Measurements from ENCODE around the gene PLA2G2C.
"Not testable (repeated sequence)": the region's sequence is repeated elsewhere in the genome, so short reads cannot be mapped to it uniquely, and the experiment has no call there.

Gene PLA2G2C, protein sequence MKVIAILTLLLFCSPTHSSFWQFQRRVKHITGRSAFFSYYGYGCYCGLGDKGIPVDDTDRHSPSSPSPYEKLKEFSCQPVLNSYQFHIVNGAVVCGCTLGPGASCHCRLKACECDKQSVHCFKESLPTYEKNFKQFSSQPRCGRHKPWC

GRCh38 chr1:20185834-20186782 lies at the start of gene PLA2G2C, which contains the start of gene UBXN10:
Gene PLA2G2C, minus strand, starts transcription at chr1:20186518. Its CDS starts 9,155 bp downstream, at chr1:20177363.
Gene UBXN10, plus strand, starts transcription at chr1:20186096. Its CDS starts 4,466 bp downstream, at chr1:20190562.
- peak; percentile 77 to 86 for DNase-seq

- DNase-seq = no peak
These were observed 48.6 kb upstream of the PLA2G2C start for GRCh38 chr1:20234788-20235535.

DNA sequence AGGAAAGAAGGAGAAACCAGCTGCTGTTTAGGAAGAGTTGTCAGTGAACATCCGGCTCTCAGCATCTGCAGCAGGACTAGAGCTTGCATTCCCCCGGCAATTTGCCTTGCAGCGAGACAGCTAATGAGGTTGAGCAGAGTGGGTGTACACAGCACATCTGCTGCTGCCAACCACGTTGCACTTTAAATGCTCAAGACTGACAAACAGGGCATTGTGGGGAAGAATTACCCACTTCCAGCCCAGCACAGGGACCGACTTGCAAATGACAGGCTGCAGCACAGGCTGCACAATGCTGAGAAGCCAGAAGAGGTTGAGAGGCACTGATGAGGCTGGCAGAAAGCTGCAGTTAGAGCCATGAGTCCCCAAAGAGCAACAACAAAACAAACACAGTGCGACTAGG lies 47.5 kb upstream of the PLA2G2C start:
- DNase-seq = no peak

DNA sequence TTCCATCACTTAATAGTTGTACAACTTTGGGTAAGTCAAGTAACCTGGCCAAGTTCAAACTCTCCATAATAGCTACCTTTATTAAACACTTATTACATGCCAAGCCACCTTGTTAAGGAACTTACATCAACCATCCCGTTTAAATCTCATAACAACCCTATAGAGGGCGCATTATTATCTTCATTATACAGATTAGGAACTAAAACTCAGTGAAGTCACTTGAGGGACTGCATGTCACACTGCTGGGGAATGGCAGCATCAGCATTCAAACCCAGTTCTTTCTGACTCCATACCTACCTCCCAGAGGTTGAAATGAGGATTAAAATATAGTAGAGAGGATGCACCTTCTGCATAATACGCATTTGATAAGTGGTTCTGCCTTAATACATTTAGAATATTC lies 47.1 kb upstream of the PLA2G2C start:
- no peak for DNase-seq

DNA sequence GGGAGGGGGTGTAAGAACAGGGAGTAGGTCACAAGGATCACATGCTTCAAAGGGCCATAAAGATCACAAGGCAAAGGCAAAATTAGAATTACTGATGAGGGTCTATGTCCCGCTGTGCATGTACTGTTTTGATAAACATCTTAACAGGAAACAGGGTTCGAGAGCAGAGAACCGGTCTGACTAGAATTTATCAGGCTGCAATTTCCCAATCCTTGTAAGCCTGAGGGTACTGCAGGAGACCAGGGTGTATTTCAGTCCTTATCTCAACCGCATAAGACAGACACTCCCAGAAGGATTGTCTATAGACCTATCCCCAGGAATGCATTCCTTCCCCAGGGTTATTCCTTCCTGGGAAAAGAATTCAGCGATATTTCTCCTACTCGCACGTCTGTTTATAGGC lies 46.2 kb upstream of the PLA2G2C start:
- not testable (repeated sequence) for DNase-seq

GRCh38 chr1:20229171-20229570 lies 42.9 kb upstream of the PLA2G2C start:
- DNase-seq = no peak

DNA sequence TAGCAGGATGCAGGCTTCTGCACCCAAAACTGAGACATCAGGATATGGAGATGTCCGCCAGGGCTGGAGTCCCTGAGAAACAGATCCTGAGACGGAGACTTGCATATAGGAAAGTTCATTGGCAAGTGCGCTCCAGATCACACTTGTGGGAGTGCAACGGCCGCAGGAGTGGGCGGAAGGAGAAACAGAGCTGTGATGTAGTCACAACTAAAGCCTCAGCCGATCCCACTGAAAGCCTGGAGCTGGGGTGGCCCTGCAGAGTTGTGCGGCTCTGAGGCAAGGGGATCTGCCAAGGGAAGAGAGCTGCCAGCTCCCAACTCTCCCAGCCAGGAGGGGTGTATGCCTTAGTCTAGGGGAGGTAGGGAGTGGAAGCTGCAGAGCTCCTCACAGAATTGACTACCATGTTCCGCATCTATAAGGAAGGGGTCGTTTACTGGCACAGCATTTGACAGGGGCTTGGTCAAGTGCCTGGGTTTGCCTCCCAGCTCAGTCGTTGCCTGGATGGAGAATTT lies 42.1 kb upstream of the PLA2G2C start:
- DNase-seq = no peak

GRCh38 chr1:20227704-20228103 lies 41.4 kb upstream of the PLA2G2C start:
- DNase-seq = no peak

GRCh38 chr1:20224546-20224945 lies 38.2 kb upstream of the PLA2G2C start:
- no peak for DNase-seq

DNA sequence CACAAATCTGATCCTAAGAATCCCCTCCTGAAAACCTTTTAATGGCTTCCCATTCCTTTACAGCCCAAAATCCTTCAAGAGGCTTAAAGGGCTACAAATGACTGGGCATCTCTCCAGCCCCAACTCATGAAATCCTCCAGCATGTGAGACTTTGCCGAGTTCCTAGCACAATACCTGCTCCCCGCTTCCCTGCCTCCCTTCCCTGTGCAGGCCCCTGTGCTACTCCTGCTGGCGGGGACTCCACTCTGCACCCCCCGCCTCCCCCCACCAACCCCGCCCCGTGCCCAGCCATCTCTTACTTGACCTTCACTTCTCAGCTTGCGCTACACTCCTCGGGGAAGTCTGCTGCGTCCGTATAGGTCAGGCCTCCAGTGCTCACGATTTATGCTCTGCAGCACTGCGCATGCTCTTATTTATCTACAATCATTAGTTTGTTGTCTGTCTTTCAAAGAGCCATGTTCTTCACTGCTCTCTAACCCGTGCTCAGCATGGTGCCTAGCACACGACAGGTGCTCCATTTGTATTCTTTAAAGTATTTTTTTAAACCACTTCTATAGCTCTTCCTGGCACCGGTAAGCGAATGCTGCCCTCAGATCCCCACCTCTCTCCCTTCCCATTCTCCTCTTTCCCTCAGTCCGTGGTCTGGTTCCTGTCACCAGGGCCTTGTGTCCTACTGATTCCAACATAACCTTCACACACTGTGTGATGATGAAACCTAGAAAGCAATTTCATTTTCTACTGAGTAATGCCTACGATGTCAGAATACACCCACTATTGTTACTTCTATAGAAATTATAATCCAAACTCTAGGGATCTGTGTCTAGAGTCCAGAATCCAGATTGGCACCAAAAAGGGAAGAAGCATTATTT lies 37.5 kb upstream of the PLA2G2C start:
- no peak for DNase-seq

- no peak for DNase-seq
These were observed 36.8 kb upstream of the PLA2G2C start for GRCh38 chr1:20223106-20223505.

- no peak for DNase-seq
These were observed 33.7 kb upstream of the PLA2G2C start for GRCh38 chr1:20220036-20220435.

DNA sequence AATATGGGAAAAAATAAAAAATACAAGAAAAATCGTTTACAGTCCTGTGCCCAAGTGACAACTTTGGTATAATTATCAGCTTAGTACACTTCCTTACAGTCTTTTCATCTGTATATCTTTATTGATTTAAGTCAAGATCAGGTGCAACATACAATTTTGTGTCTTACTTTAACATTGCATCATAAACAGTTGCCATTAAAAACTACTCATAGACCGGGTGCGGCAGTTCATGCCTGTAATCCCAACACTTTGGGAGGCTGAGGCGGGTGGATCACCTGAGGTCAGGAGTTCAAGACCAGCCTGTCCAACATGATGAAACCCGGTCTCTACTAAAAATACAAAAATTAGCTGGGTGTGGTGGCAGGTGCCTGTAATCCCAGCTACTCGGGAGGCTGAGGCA lies 32.7 kb upstream of the PLA2G2C start:
- DNase-seq = not testable (repeated sequence)

DNA sequence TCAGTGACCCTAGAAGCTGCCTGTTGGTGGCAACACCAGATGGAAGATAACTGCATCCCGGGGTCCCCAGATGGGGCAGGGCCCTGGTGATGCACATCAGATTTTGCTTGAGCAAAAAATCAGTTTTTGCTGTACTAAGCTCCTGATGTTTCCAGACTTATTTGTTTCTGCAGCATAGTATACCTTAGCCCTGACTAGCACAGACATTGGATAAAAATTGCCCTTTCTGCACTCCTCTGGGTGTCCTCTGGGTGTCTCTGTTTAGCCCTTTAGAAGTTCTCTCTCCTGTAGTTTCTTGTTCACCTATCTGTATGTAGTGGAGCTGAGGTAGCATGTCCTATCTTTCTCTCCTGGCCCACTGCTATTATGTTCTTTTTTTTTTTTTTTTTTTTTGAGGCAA lies 30.3 kb upstream of the PLA2G2C start:
- peak in 1 of 2 experiments; percentile 25 for DNase-seq

GRCh38 chr1:20215716-20216115 lies 29.4 kb upstream of the PLA2G2C start:
- no peak for DNase-seq

GRCh38 chr1:20212685-20213331 lies 26.5 kb upstream of the PLA2G2C start:
- peak; percentile 48 to 62 for DNase-seq

DNA sequence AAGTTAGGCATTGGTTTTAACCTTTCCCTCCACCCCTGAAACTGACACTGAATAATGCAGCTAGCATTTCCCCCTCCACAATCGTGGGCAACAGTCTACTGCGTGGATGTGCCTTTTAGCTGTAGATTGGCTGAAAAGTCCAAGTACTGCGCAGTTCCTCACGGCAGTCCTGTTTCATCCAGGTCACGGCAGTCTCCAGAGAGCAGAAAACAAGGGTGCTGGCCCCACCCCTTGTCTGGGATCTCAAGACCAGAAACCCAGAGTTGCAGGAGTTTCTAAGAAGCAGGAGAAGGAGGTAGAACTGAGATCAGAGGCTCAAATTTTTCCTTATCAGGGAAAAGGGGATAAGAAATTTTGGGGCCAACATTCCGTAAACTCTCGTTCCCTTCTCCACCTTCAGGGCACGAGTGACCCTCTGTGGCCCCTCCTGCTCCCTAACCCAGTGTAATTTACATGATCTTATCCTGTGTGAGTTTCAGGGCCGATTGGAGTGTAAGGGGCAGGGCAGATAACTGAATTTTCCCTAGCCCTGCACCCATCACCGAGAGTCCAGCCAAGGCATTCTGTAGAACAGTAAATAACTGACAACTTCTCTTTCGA lies 25.9 kb upstream of the PLA2G2C start:
- DNase-seq = no peak

- no peak for DNase-seq
These were observed 25.2 kb upstream of the PLA2G2C start for GRCh38 chr1:20211511-20211931.

DNA sequence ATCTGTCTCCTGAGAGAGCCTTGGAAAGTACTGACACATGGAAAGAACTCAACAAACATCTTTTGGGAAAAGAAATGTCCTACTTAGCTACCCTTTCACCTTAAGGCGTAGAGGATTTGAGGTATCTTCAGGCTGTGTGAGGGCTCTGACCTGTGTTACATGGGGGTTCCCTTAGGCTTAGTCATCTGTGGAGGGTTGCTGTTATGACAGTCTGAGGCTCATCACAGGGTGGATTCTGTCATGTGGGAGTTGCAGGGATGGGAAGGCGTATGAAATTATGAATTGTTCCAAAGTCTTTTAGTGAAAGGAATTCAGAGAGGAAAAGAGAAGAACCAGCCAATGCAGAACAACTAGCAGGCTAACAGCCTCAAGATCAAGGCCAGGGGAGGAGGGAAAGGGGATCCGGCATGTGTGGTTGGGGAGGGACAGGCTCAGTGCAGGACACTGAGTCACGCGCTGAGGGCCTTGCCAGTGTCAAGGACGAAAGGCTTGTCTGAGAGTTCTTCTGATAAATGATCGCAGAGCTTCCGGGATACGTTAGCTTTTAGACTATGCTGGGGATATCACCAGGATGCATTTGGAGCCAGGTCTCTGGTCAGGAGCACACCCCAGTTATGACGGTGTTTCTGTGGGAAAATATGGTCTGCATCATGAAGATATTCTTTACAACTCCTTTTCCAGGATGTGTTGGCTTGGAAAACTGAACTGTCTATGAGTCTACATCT lies 24.6 kb upstream of the PLA2G2C start:
- no peak for DNase-seq

DNA sequence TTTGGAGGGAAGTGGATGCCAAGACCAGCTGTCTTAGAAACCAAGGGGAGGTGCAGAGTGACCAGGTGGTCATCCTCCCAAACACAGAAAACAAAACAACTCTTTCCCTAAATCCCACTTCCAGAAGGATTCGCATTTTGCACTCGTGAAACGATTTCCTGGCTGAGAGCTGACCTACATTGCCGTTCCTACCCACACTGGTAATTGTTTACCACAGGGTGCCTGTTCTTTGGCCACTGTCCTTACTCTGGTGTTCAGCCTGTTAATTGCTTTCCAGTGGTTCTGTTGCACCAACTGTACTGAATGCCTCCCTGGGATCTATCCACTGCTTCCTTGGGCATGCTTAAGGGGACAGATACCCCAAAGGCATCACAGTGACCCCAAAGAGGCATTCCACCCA lies 23.2 kb upstream of the PLA2G2C start:
- no peak for DNase-seq

Data from activated CD4-positive, alpha-beta T cell treated with anti-CD3 and anti-CD28 coated beads, Interleukin-2, amount 50 U/mL, for 48 hours (primary cell).